ENCODE results near the gene SAMD14. TPM values are rescaled to one million over a fixed set of nuclear protein-coding genes. Genes with fewer than 3 reads are reported as not detected.

Gene SAMD14
- total RNA-seq, 6 experiments from 2014 or later, result 0.50 to 3.8 (median 0.77) TPM; not detected in 1

DNA sequence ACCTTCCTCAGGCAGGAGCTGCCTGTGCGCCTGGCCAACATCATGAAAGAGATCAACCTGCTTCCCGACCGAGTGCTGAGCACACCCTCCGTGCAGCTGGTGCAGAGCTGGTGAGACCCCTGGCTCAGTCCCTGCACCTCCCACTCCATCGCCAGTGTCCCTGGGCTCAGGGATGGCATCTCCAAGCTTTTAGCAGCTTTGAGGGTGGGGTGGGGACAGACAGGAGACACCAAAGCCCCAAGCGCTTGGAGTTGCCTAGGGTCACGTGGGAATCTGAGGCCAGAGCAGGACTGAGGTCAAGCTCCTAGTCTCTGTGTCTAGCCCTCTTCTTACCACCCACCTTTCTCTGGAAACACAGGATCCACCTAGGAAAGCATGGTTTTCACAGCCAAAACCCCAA is 32.5 kb downstream of the SAMD14 start:
- H3K27ac ChIP-seq, result peak overlapping the region in 2 of 3 donors; percentile 34 to 87
- intact Hi-C loops (cut with DNase I), result no loop called here
- peaks cover 0 to 56% (median 13%) of the 10 kb centered on the region in 4 donors for H3K4me1 ChIP-seq

DNA sequence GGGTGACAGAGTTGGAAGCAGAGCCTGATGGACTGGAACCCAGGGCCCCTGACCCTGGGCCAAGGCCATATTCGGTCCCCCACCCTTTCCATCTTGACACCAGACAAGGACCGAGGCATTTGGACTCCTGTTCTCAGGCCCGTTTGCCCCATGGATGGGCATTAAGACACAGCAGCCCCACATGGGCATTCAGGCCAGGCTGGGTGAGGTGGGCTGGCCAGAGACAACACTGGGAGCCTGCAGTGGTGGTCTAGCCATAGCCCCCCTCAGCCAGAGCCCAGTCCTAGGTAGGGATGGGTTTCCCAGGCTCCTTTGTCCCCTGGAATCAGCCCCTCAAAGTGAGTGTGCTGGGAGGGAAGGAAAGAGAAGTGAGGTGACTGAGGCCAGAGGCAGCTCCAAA is 33.2 kb downstream of the SAMD14 start:
- DNase-seq, result peak in 1 of 3 donors; percentile 43
- intact Hi-C loops (cut with DNase I), result no loop called here
- Histone ChIP-seq H3K27ac (peak overlapping the region in 2 of 3 donors; percentile 87 to 89), H3K36me3 (peaks cover 0 to 11% (median 4%) of the 10 kb centered on the region in 4 donors), H3K4me1 (peaks cover 0 to 51% (median 11%) of the 10 kb centered on the region in 4 donors), H3K27me3 (no peaks in the 10 kb centered on the region), H3K9me3 (no peaks in the 10 kb centered on the region), H3K4me3 (peak overlapping the region in 1 of 3 donors; percentile 83)
- no peak for ATAC-seq
- 67% methylated on average over 1 of the region's 3 CpGs for WGBS (ENCODE audit: insufficient coverage, low coverage, low lambda C conversion rate, missing lambda C conversion rate)
- no peak for TF ChIP-seq POLR2A (IDR thresholded peaks at IDR 0.05)
- TF ChIP-seq, protein P1, sequence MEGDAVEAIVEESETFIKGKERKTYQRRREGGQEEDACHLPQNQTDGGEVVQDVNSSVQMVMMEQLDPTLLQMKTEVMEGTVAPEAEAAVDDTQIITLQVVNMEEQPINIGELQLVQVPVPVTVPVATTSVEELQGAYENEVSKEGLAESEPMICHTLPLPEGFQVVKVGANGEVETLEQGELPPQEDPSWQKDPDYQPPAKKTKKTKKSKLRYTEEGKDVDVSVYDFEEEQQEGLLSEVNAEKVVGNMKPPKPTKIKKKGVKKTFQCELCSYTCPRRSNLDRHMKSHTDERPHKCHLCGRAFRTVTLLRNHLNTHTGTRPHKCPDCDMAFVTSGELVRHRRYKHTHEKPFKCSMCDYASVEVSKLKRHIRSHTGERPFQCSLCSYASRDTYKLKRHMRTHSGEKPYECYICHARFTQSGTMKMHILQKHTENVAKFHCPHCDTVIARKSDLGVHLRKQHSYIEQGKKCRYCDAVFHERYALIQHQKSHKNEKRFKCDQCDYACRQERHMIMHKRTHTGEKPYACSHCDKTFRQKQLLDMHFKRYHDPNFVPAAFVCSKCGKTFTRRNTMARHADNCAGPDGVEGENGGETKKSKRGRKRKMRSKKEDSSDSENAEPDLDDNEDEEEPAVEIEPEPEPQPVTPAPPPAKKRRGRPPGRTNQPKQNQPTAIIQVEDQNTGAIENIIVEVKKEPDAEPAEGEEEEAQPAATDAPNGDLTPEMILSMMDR (IDR thresholded peaks at IDR 0.05), result no peak

More for the DNA sequence above, 32.5 kb downstream of the SAMD14 start:
- H3K27me3 ChIP-seq, result no peaks in the 10 kb centered on the region
- H3K9me3 ChIP-seq, result no peaks in the 10 kb centered on the region
- H3K36me3 ChIP-seq, result peaks cover 0 to 11% (median 4%) of the 10 kb centered on the region in 4 donors
- TF ChIP-seq, protein P1 (IDR thresholded peaks at IDR 0.05), result no peak
- no peak for TF ChIP-seq POLR2A (IDR thresholded peaks at IDR 0.05)
- ATAC-seq (no peak), DNase-seq (peak in 1 of 3 donors; percentile 51)
- 40% methylated on average over 2 of the region's 7 CpGs for WGBS (ENCODE audit: insufficient coverage, low coverage, low lambda C conversion rate, missing lambda C conversion rate)
- H3K4me3 ChIP-seq, result no peak overlapping the region

DNA sequence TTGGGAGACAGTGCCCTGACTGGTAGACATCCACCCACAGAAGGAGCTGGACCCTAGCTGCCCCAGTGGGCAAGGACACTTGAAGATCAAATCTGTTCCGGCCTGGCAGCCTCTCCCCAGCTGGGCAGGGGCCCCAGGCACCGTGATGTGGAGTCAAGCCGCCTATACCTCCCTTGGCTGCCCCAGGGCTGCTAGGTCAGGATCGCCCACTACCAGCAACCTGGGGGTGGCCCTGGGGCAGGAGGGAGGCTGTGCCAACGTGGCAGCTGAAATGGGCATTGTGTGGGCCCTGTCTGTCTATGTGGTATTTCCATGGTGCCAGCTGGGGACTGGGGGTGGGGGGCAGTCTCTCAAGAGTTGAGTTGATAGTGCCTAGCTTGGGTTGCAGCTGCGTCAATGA is 33.9 kb downstream of the SAMD14 start:
- Histone ChIP-seq H3K4me3 (peak overlapping the region; percentile 83 to 90 (median 84)), H3K27ac (peak overlapping the region in 2 of 3 donors; percentile 87 to 89), H3K4me1 (peaks cover 0 to 44% (median 9%) of the 10 kb centered on the region in 4 donors), H3K36me3 (peaks cover 0 to 11% (median 4%) of the 10 kb centered on the region in 4 donors), H3K27me3 (no peaks in the 10 kb centered on the region), H3K9me3 (no peaks in the 10 kb centered on the region)
- DNase-seq, result peak in 1 of 3 donors; percentile 54
- TF ChIP-seq, protein P1 (IDR thresholded peaks at IDR 0.05), result no peak
- no peak for TF ChIP-seq POLR2A (IDR thresholded peaks at IDR 0.05)
- no peak for ATAC-seq
- intact Hi-C loops (cut with DNase I), result no loop called here
- 0% methylated on average over 1 of the region's 6 CpGs for WGBS (ENCODE audit: insufficient coverage, low coverage, low lambda C conversion rate, missing lambda C conversion rate)

DNA sequence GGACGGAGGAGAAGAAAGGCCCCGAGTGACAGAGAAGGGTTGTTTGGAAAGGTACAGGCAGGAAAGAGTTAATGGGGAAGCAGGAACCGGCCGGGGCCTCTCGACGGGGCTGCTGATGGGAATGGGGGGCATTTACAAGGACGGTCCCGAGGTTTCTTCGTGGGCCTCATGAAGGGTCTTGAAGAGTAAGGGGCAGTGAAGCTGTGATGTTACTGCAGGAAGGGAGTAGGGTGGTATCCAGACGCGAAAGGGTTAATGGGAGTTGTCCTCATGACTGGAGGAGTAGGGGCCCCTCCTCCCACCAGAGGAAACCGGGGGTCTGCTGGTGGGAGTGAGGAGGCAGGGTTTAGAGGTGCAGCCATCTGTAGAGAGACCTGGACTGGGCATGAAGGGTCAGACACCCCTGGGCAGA is 34.3 kb downstream of the SAMD14 start:
- TF ChIP-seq, protein P1 (IDR thresholded peaks at IDR 0.05), result no peak
- no peak for TF ChIP-seq POLR2A (IDR thresholded peaks at IDR 0.05)
- H3K27ac ChIP-seq, result peak overlapping the region; percentile 71 to 89 (median 87)
- peaks cover 0 to 40% (median 7%) of the 10 kb centered on the region in 4 donors for H3K4me1 ChIP-seq
- under 1% methylated on average over 11 of the region's 12 CpGs for WGBS (ENCODE audit: insufficient coverage, low coverage, low lambda C conversion rate, missing lambda C conversion rate)
- ATAC-seq, result no peak
- no peaks in the 10 kb centered on the region for H3K9me3 ChIP-seq
- intact Hi-C loops (cut with DNase I), result no loop called here
- H3K27me3 ChIP-seq, result no peaks in the 10 kb centered on the region
- H3K4me3 ChIP-seq, result peak overlapping the region; percentile 83 to 90 (median 84)
- DNase-seq, result no peak
- H3K36me3 ChIP-seq, result peaks cover 0 to 11% (median 4%) of the 10 kb centered on the region in 4 donors

All from right lobe of liver (tissue), 6 donors.